ENCODE data around the gene DPP6.

GRCh38 chr7:154242709-154243108 is 190.5 kb downstream of the DPP6 start:
- TF ChIP-seq CTCF (conservative IDR thresholded peaks at IDR 0.05): no peak
- TF ChIP-seq EZH2 (IDR thresholded peaks at IDR 0.05; ENCODE audit: low read depth): no peak
